ENCODE results near the gene MTF1.
A peak's percentile ranks its signal among the peaks of the same experiment; 100 is the strongest.
"Not testable (repeated sequence)": the region's sequence is repeated elsewhere in the genome, so short reads cannot be mapped to it uniquely, and the experiment has no call there.

MTF1 gene

GRCh38 chr1:37859507-37860345 lies at the start of gene MTF1:
TSS of gene MTF1 (minus strand) at chr1:37859592. CDS start at chr1:37857658, 1,934 bp downstream.
- DNase-seq (ENCODE audit: low read depth, low spot score): peak; percentile 100
- H3K9ac ChIP-seq (ENCODE audit: insufficient read length, low read depth): peak within 1 kb of the TSS; percentile 100
- TF ChIP-seq YY1 (IDR thresholded peaks at IDR 0.05; ENCODE audit: insufficient read depth, insufficient read length): peak; percentile 73
- no peak for TF ChIP-seq SUZ12 (IDR thresholded peaks at IDR 0.05; ENCODE audit: extremely low read depth, insufficient read depth, insufficient read length)
- peak within 1 kb of the TSS; percentile 99 for H3K4me3 ChIP-seq (ENCODE audit: insufficient read length, low read depth)
- H3K4me1 ChIP-seq (ENCODE audit: insufficient read depth, insufficient read length): peaks cover 4% of the 10 kb centered on the region
- H3K27me3 ChIP-seq (ENCODE audit: insufficient read depth, insufficient read length): no peaks in the 10 kb centered on the region
- no peaks in the 10 kb centered on the region for H3K9me3 ChIP-seq (ENCODE audit: insufficient read depth, low read length)
- H3K36me3 ChIP-seq (ENCODE audit: insufficient read depth, insufficient read length, low read length): peaks cover 45% of the 10 kb centered on the region

- H3K9ac ChIP-seq (ENCODE audit: insufficient read length, low read depth); H3K27me3 ChIP-seq (ENCODE audit: insufficient read depth, insufficient read length); H3K4me1 ChIP-seq (ENCODE audit: insufficient read depth, insufficient read length); H3K36me3 ChIP-seq (ENCODE audit: insufficient read depth, insufficient read length, low read length); DNase-seq (ENCODE audit: low read depth, low spot score); H3K4me3 ChIP-seq (ENCODE audit: insufficient read length, low read depth): not testable (repeated sequence)
- H3K9me3 ChIP-seq (ENCODE audit: insufficient read depth, low read length): peaks cover 62% of the 10 kb centered on the region
Observed at GRCh38 chr1:37908531-37908930, 49.1 kb upstream of the MTF1 start.

GRCh38 chr1:37907416-37908125 lies 48.2 kb upstream of the MTF1 start:
- H3K9me3 ChIP-seq (ENCODE audit: insufficient read depth, low read length): peaks cover 61% of the 10 kb centered on the region
- DNase-seq (ENCODE audit: low read depth, low spot score); H3K4me1 ChIP-seq (ENCODE audit: insufficient read depth, insufficient read length); H3K27me3 ChIP-seq (ENCODE audit: insufficient read depth, insufficient read length); H3K9ac ChIP-seq (ENCODE audit: insufficient read length, low read depth); H3K36me3 ChIP-seq (ENCODE audit: insufficient read depth, insufficient read length, low read length); H3K4me3 ChIP-seq (ENCODE audit: insufficient read length, low read depth): not testable (repeated sequence)

GRCh38 chr1:37906591-37906990 lies 47.2 kb upstream of the MTF1 start:
- not testable (repeated sequence) for H3K36me3 ChIP-seq (ENCODE audit: insufficient read depth, insufficient read length, low read length); H3K9ac ChIP-seq (ENCODE audit: insufficient read length, low read depth); H3K4me1 ChIP-seq (ENCODE audit: insufficient read depth, insufficient read length); H3K27me3 ChIP-seq (ENCODE audit: insufficient read depth, insufficient read length); DNase-seq (ENCODE audit: low read depth, low spot score); H3K4me3 ChIP-seq (ENCODE audit: insufficient read length, low read depth)
- H3K9me3 ChIP-seq (ENCODE audit: insufficient read depth, low read length): peaks cover 52% of the 10 kb centered on the region

- no peak overlapping the region for H3K9ac ChIP-seq (ENCODE audit: insufficient read length, low read depth)
- H3K9me3 ChIP-seq (ENCODE audit: insufficient read depth, low read length): peaks cover 43% of the 10 kb centered on the region
- no peaks in the 10 kb centered on the region for H3K27me3 ChIP-seq (ENCODE audit: insufficient read depth, insufficient read length)
- no peak for DNase-seq (ENCODE audit: low read depth, low spot score)
- no peak for TF ChIP-seq SUZ12 (IDR thresholded peaks at IDR 0.05; ENCODE audit: extremely low read depth, insufficient read depth, insufficient read length)
- no peak for TF ChIP-seq YY1 (IDR thresholded peaks at IDR 0.05; ENCODE audit: insufficient read depth, insufficient read length)
- no peak for TF ChIP-seq ZNF274 (IDR thresholded peaks at IDR 0.05; ENCODE audit: low read depth, low read length)
- no peaks in the 10 kb centered on the region for H3K36me3 ChIP-seq (ENCODE audit: insufficient read depth, insufficient read length, low read length)
- no peak overlapping the region for H3K4me3 ChIP-seq (ENCODE audit: insufficient read length, low read depth)
- no peaks in the 10 kb centered on the region for H3K4me1 ChIP-seq (ENCODE audit: insufficient read depth, insufficient read length)
Observed at GRCh38 chr1:37905727-37906126, 46.3 kb upstream of the MTF1 start.

GRCh38 chr1:37903921-37904320 lies 44.5 kb upstream of the MTF1 start:
- not testable (repeated sequence) for H3K9ac ChIP-seq (ENCODE audit: insufficient read length, low read depth); H3K4me3 ChIP-seq (ENCODE audit: insufficient read length, low read depth); DNase-seq (ENCODE audit: low read depth, low spot score); H3K4me1 ChIP-seq (ENCODE audit: insufficient read depth, insufficient read length); H3K36me3 ChIP-seq (ENCODE audit: insufficient read depth, insufficient read length, low read length); H3K27me3 ChIP-seq (ENCODE audit: insufficient read depth, insufficient read length)
- H3K9me3 ChIP-seq (ENCODE audit: insufficient read depth, low read length): peaks cover 39% of the 10 kb centered on the region

GRCh38 chr1:37902983-37903382 lies 43.6 kb upstream of the MTF1 start:
- Histone ChIP-seq H3K27me3 (ENCODE audit: insufficient read depth, insufficient read length) (no peaks in the 10 kb centered on the region), H3K9ac (ENCODE audit: insufficient read length, low read depth) (no peak overlapping the region), H3K4me1 (ENCODE audit: insufficient read depth, insufficient read length) (no peaks in the 10 kb centered on the region), H3K4me3 (ENCODE audit: insufficient read length, low read depth) (no peak overlapping the region), H3K9me3 (ENCODE audit: insufficient read depth, low read length) (peaks cover 34% of the 10 kb centered on the region), H3K36me3 (ENCODE audit: insufficient read depth, insufficient read length, low read length) (no peaks in the 10 kb centered on the region)
- DNase-seq (ENCODE audit: low read depth, low spot score): no peak
- no peak for TF ChIP-seq SUZ12 (IDR thresholded peaks at IDR 0.05; ENCODE audit: extremely low read depth, insufficient read depth, insufficient read length)
- no peak for TF ChIP-seq ZNF274 (IDR thresholded peaks at IDR 0.05; ENCODE audit: low read depth, low read length)

- H3K4me1 ChIP-seq (ENCODE audit: insufficient read depth, insufficient read length): no peaks in the 10 kb centered on the region
Observed at GRCh38 chr1:37901893-37902225, 42.5 kb upstream of the MTF1 start.

More at GRCh38 chr1:37901893-37902225, 42.5 kb upstream of the MTF1 start:
- Histone ChIP-seq H3K27me3 (ENCODE audit: insufficient read depth, insufficient read length) (no peaks in the 10 kb centered on the region), H3K4me3 (ENCODE audit: insufficient read length, low read depth) (no peak overlapping the region), H3K36me3 (ENCODE audit: insufficient read depth, insufficient read length, low read length) (no peaks in the 10 kb centered on the region), H3K9ac (ENCODE audit: insufficient read length, low read depth) (no peak overlapping the region), H3K9me3 (ENCODE audit: insufficient read depth, low read length) (peaks cover 28% of the 10 kb centered on the region)
- TF ChIP-seq ZNF274 (IDR thresholded peaks at IDR 0.05; ENCODE audit: low read depth, low read length) (no peak), SUZ12 (IDR thresholded peaks at IDR 0.05; ENCODE audit: extremely low read depth, insufficient read depth, insufficient read length) (no peak), YY1 (IDR thresholded peaks at IDR 0.05; ENCODE audit: insufficient read depth, insufficient read length) (no peak)
- DNase-seq (ENCODE audit: low read depth, low spot score): no peak
